ENCODE results near the gene CIAO2A. TPM values are rescaled to one million over a fixed set of nuclear protein-coding genes. Genes with fewer than 3 reads are reported as not detected.

Gene CIAO2A
- total and polyA plus RNA-seq, 2 donors (not counting 3 experiments of a cell fraction or from before 2014, with no cell fraction given): 37.1 to 55.3 TPM

DNA sequence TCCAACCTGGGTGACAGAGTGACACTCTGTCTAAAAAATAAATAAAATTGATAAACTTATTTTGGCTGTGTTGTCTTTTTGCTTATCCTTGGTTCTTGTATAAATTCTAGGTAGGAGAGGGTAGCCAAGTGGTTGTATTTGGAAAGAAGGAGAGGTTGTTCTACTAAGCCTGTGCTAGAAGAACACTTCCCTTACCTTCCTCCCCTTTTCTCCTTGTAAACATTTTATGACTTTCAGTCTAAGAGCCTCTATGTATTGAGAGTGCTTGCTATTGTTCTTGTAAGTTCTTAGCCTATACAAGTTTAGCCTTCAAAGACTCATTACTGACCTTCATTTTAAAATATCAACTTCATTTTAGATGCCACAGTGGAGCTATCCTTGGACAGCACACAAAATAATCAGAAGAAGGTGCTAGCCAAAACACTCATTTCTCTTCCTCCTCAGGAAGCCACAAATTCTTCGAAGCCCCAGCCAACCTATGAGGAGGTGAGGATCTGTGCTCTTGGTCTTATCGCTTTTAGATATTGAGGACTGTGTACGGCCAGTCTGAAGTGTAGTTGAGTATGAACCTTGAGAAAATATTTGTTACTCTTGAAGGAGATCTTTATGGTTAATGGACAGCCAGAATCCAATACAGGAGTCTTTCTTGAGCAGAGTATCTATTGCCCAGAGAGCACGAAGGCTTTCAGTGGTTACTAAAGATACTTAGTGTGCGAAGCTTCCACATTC is 24.3 kb upstream of the CIAO2A start:
- Histone ChIP-seq H3K79me2 (ENCODE audit: control insufficient read depth, insufficient read depth, low read length) (no peaks in the 10 kb centered on the region), H3K27ac (ENCODE audit: insufficient read depth, low read depth, low read length) (no peak overlapping the region), H3K4me2 (ENCODE audit: insufficient read depth, low read length) (no peak overlapping the region), H3K4me3 (replicated peaks in 1 of 3; ENCODE audit: insufficient read depth in 1 of 3, low read depth in 1 of 3, low read length in 3 of 3) (no peak overlapping the region), H3K9ac (replicated peaks; ENCODE audit: extremely low read depth, insufficient read depth, low read length) (no peak overlapping the region), H2AFZ (ENCODE audit: low read depth, low read length) (no peak overlapping the region), H3K4me1 (ENCODE audit: control insufficient read depth, extremely low read depth, insufficient read depth, low read length) (peaks cover 5% of the 10 kb centered on the region), H3K9me3 (replicated peaks; ENCODE audit: control insufficient read depth, insufficient read depth, low read length) (no peaks in the 10 kb centered on the region), H3K36me3 (ENCODE audit: control insufficient read depth in 2 of 2, extremely low read depth in 1 of 2, insufficient read depth in 2 of 2, low read length in 2 of 2) (peaks cover 23 to 32% of the 10 kb centered on the region in 2 experiments), H4K20me1 (replicated peaks; ENCODE audit: control insufficient read depth, extremely low read depth, insufficient read depth, low read length) (no peaks in the 10 kb centered on the region), H3K9me1 (replicated peaks; ENCODE audit: control insufficient read depth, extremely low read depth, insufficient read depth, low read length) (no peaks in the 10 kb centered on the region), H3K27me3 (ENCODE audit: control insufficient read depth in 2 of 2, insufficient read depth in 2 of 2, low read length in 2 of 2) (no peaks in the 10 kb centered on the region)
- POLR2A ChIA-PET: no interaction called here
- CTCF ChIA-PET: interaction anchor here (1.0 to 1.3 kb wide), 2 partner anchors 9 to 36 kb away, joined by 3 to 7 read pairs; no protein-coding TSS in a partner anchor
- intact Hi-C loops (cut with micrococcal nuclease) (no loop called here), dilution Hi-C loops (cut with MboI; ENCODE audit: extremely low pct_ligation_motif_present, low sequenced_read_pairs) (no loop called here)
- FAIRE-seq (no peak), DNase-seq (ENCODE audit: low read depth, low spot score) (no peak)
- TF ChIP-seq MYC (IDR thresholded peaks at IDR 0.05; ENCODE audit: low read depth, low read length): no peak
- no peak for TF ChIP-seq JUN (IDR thresholded peaks at IDR 0.05; ENCODE audit: borderline replicate concordance, insufficient read depth, insufficient read length, low read depth)
- TF ChIP-seq POLR2AphosphoS5 (IDR thresholded peaks at IDR 0.05; ENCODE audit: insufficient read depth, low read depth, low read length): no peak
- TF ChIP-seq, protein P1, sequence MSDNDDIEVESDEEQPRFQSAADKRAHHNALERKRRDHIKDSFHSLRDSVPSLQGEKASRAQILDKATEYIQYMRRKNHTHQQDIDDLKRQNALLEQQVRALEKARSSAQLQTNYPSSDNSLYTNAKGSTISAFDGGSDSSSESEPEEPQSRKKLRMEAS (IDR thresholded peaks at IDR 0.05; ENCODE audit: insufficient read depth, insufficient read length): no peak
- TF ChIP-seq GATA2 (IDR thresholded peaks at IDR 0.05; ENCODE audit: insufficient read depth, insufficient read length, low read depth, low read length): no peak
- no peak for TF ChIP-seq CTCF (IDR thresholded peaks at IDR 0.05; ENCODE audit: extremely low read depth in 1 of 2, insufficient read depth in 1 of 2, low read depth in 1 of 2, low read length in 2 of 2)
- no peak for TF ChIP-seq FOS (IDR thresholded peaks at IDR 0.05; ENCODE audit: borderline replicate concordance, insufficient read depth, low read length)
- no peak for TF ChIP-seq POLR2A (IDR thresholded peaks at IDR 0.05; ENCODE audit: low read depth, low read length)
- TF ChIP-seq EZH2 (IDR thresholded peaks at IDR 0.05; ENCODE audit: borderline replicate concordance, low read depth, low read length, severe bottlenecking): no peak
- no TSS peak for BruUV-seq (replicated peaks)
